ENCODE data around the gene HDAC9.

The HDAC9 gene

GRCh38 chr7:18558910-18559309 is 63.4 kb downstream of the HDAC9 start:
- no peak for DNase-seq

GRCh38 chr7:18559756-18560155 is 64.2 kb downstream of the HDAC9 start:
- no peak for DNase-seq

- no peak for DNase-seq
Measured at GRCh38 chr7:18564779-18565178, 69.2 kb downstream of the HDAC9 start.

GRCh38 chr7:18565337-18565736 is 69.8 kb downstream of the HDAC9 start:
- no peak for DNase-seq

- DNase-seq: no peak
Measured at GRCh38 chr7:18566205-18566604, 70.7 kb downstream of the HDAC9 start.

- DNase-seq: no peak
Measured at GRCh38 chr7:18566829-18567228, 71.3 kb downstream of the HDAC9 start.

GRCh38 chr7:18570441-18570840 is 74.9 kb downstream of the HDAC9 start:
- DNase-seq: no peak

- DNase-seq: no peak
Measured at GRCh38 chr7:18570890-18571478, 75.4 kb downstream of the HDAC9 start.

- no peak for DNase-seq
Measured at GRCh38 chr7:18572154-18572553, 76.6 kb downstream of the HDAC9 start.

- DNase-seq: no peak
Measured at GRCh38 chr7:18572885-18573284, 77.3 kb downstream of the HDAC9 start.

- DNase-seq: no peak
Measured at GRCh38 chr7:18573410-18574234, 78.1 kb downstream of the HDAC9 start.

GRCh38 chr7:18574235-18574540 is 78.6 kb downstream of the HDAC9 start:
- DNase-seq: no peak

GRCh38 chr7:18574676-18575075 is 79.1 kb downstream of the HDAC9 start:
- no peak for DNase-seq

- no peak for DNase-seq
Measured at GRCh38 chr7:18575622-18576572, 80.3 kb downstream of the HDAC9 start.

- no peak for DNase-seq
Measured at GRCh38 chr7:18577096-18577771, 81.7 kb downstream of the HDAC9 start.

- DNase-seq: no peak
Measured at GRCh38 chr7:18579698-18580097, 84.1 kb downstream of the HDAC9 start.

- DNase-seq: no peak
Measured at GRCh38 chr7:18580950-18581349, 85.4 kb downstream of the HDAC9 start.

- no peak for DNase-seq
Measured at GRCh38 chr7:18583305-18583704, 87.8 kb downstream of the HDAC9 start.

GRCh38 chr7:18590241-18590640 is 94.7 kb downstream of the HDAC9 start:
- no peak for DNase-seq

- no peak for DNase-seq
Measured at GRCh38 chr7:18590744-18591340, 95.3 kb downstream of the HDAC9 start.

- no peak for DNase-seq
Measured at GRCh38 chr7:18593602-18594279, 98.2 kb downstream of the HDAC9 start.

GRCh38 chr7:18597754-18598153 is 102.2 kb downstream of the HDAC9 start:
- no peak for DNase-seq

All from activated CD4-positive, alpha-beta T cell treated with anti-CD3 and anti-CD28 coated beads, Interleukin-2, amount 50 U/mL, for 48 hours (primary cell).